NB4 (cell line): Measurements from ENCODE around the gene HSPA6.

Experiments
- CTCF ChIP-seq: IDR thresholded peaks from one replicate; pipeline ENCODE4 v1.5.1; 2012; ENCODE audit warnings: low read depth, low read length
- TF ChIP-seq, protein P1 (sequence below): IDR thresholded peaks from 2 replicates; pipeline ENCODE4 v1.6.1; 2011; ENCODE audit warnings: low read depth, low read length

DNA sequence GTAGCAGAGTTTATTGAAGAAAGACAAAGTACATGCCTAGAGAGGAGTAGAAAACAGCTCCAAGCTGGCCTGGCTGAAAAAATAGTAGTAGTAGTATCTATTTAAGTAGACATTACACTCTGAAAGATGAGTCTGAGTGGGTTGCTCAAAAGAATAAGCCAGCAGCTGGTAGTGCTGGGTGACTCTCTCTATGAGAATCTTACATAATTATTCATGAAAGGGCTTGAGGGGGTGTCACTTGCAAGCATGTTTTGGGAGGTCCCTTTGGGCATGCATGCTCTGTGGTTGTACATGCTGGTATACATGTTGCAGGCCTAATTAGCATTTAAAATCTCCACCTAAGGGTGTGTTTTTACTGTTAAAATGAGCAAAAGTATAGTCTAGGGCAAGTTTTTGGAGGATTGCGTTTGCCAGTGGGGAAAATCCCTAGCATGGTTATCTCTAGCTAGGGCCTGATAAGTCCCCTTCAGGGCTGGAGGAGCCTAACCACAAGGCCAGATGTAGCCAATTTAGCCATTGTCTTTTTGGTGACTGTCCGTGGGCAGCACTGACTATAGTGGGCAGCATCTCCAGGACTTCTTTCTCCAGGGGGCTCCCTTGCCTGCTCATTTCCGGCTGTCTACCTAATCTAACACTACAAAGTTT, 30.1 kb upstream of the HSPA6 start:
- no peak for TF ChIP-seq CTCF
- TF ChIP-seq, protein P1, sequence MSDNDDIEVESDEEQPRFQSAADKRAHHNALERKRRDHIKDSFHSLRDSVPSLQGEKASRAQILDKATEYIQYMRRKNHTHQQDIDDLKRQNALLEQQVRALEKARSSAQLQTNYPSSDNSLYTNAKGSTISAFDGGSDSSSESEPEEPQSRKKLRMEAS, result no peak
